ENCODE measurements around the gene TMEM44. TPM values are rescaled to one million over a fixed set of nuclear protein-coding genes. Genes with fewer than 3 reads are reported as not detected.
A peak's percentile ranks its signal among the peaks of the same experiment; 100 is the strongest.

The TMEM44 gene
- total RNA-seq, 4 donors from 2014 or later: 7.7 to 51.2 (median 23.5) TPM

GRCh38 chr3:194622621-194623340 lies 10.4 kb downstream of the TMEM44 start:
- H3K27ac ChIP-seq: no peak overlapping the region
- H3K4me1 ChIP-seq: peaks cover 0 to 4% (median 0%) of the 10 kb centered on the region in 4 donors
- no peaks in the 10 kb centered on the region for H3K27me3 ChIP-seq
- H3K36me3 ChIP-seq: peaks cover 0 to 6% (median 0%) of the 10 kb centered on the region in 3 donors
- DNase-seq: no peak
- TF ChIP-seq POLR2A (IDR thresholded peaks at IDR 0.05) (no peak), CTCF (IDR thresholded peaks at IDR 0.05) (no peak)
- H3K4me3 ChIP-seq: no peak overlapping the region
- H3K9me3 ChIP-seq: no peaks in the 10 kb centered on the region

GRCh38 chr3:194621947-194622346 lies 11.3 kb downstream of the TMEM44 start:
- Histone ChIP-seq H3K4me1 (peaks cover 0 to 4% (median 0%) of the 10 kb centered on the region in 4 donors), H3K27ac (no peak overlapping the region), H3K9me3 (no peaks in the 10 kb centered on the region), H3K27me3 (no peaks in the 10 kb centered on the region), H3K4me3 (no peak overlapping the region), H3K36me3 (no peaks in the 10 kb centered on the region)
- TF ChIP-seq CTCF (IDR thresholded peaks at IDR 0.05) (no peak), POLR2A (IDR thresholded peaks at IDR 0.05) (no peak)
- DNase-seq: no peak

- H3K9me3 ChIP-seq: no peaks in the 10 kb centered on the region
- no peak for TF ChIP-seq POLR2A (IDR thresholded peaks at IDR 0.05)
Measured at GRCh38 chr3:194620196-194620595, 13.0 kb downstream of the TMEM44 start.

GRCh38 chr3:194619741-194620140 lies 13.5 kb downstream of the TMEM44 start:
- Histone ChIP-seq H3K36me3 (no peaks in the 10 kb centered on the region), H3K27me3 (no peaks in the 10 kb centered on the region), H3K4me1 (peaks cover 0 to 4% (median 0%) of the 10 kb centered on the region in 4 donors), H3K9me3 (no peaks in the 10 kb centered on the region), H3K27ac (no peak overlapping the region), H3K4me3 (no peak overlapping the region)
- peak in 1 of 3 donors; percentile 27 for DNase-seq
- no peak for TF ChIP-seq POLR2A (IDR thresholded peaks at IDR 0.05)
- TF ChIP-seq CTCF (IDR thresholded peaks at IDR 0.05): no peak

More at GRCh38 chr3:194620196-194620595, 13.0 kb downstream of the TMEM44 start:
- Histone ChIP-seq H3K27ac (no peak overlapping the region), H3K36me3 (no peaks in the 10 kb centered on the region), H3K4me3 (no peak overlapping the region), H3K4me1 (peaks cover 0 to 4% (median 0%) of the 10 kb centered on the region in 4 donors), H3K27me3 (no peaks in the 10 kb centered on the region)
- no peak for DNase-seq

GRCh38 chr3:194618858-194619608 lies 14.2 kb downstream of the TMEM44 start:
- Histone ChIP-seq H3K4me3 (no peak overlapping the region), H3K9me3 (no peaks in the 10 kb centered on the region), H3K27ac (no peak overlapping the region), H3K4me1 (peaks cover 0 to 4% (median 0%) of the 10 kb centered on the region in 4 donors), H3K27me3 (no peaks in the 10 kb centered on the region), H3K36me3 (no peaks in the 10 kb centered on the region)
- TF ChIP-seq CTCF (IDR thresholded peaks at IDR 0.05) (no peak), POLR2A (IDR thresholded peaks at IDR 0.05) (no peak)
- no peak for DNase-seq

- Histone ChIP-seq H3K4me1 (peaks cover 0 to 4% (median 0%) of the 10 kb centered on the region in 4 donors), H3K4me3 (no peak overlapping the region), H3K36me3 (no peaks in the 10 kb centered on the region), H3K9me3 (no peaks in the 10 kb centered on the region), H3K27ac (no peak overlapping the region), H3K27me3 (no peaks in the 10 kb centered on the region)
- no peak for DNase-seq
- TF ChIP-seq POLR2A (IDR thresholded peaks at IDR 0.05) (no peak), CTCF (IDR thresholded peaks at IDR 0.05) (no peak)
Measured at GRCh38 chr3:194617827-194618226, 15.4 kb downstream of the TMEM44 start.
